NCI-H2171 treated with DMSO at 0.1 percent for 48 hours (cell line): ENCODE results near the gene MYL1.

Experiments used
- DNase-seq: peaks from one replicate; lab custom pipeline; 2025; lab: John Stamatoyannopoulos, UW

The MYL1 gene

GRCh38 chr2:210267698-210268097, 47.3 kb downstream of the MYL1 start:
- no peak for DNase-seq

DNA sequence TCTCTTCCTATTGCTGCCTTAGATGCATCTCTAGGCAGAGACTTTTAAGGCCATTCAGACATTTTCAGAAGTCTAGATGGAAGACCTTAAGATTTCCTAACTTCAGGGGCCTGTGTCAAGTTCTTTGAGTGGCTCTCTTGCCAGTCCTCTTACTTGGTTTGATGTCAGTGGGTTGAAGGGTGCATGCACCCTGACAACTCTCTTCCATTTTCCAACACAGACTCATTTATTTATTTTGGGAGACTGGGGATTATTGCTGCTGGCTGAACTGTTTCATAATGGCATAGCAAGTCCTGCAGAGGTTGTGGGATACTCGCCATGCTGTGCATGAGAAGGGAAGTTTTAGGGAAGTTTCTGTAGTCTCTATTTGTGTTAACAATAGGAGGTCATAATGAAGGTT, 50.7 kb downstream of the MYL1 start:
- DNase-seq = no peak

- no peak for DNase-seq
Observed at GRCh38 chr2:210263841-210264240, 51.1 kb downstream of the MYL1 start.

GRCh38 chr2:210262036-210262435, 52.9 kb downstream of the MYL1 start:
- DNase-seq = peak; percentile 57

GRCh38 chr2:210259687-210260086, 55.3 kb downstream of the MYL1 start:
- DNase-seq = no peak

GRCh38 chr2:210252699-210253606, 62.0 kb downstream of the MYL1 start:
- no peak for DNase-seq

DNA sequence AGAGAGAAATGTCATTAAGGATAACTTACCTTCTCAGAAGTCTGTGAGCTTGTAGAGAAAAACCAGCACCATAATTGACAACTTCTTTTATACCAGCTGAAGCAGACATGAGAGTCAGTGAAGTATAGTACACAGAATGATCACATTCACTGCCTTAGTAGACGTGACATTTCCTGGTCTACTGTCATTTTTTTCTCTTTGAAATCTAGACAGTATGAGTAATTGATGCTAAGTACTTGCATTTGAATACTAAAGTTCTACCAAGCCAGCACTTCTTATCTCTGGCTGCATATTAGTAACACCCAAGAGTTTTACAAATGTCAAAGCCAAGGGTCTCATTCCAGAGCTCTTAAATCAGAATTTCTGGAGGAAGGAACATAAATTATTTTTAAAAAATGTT, 64.4 kb downstream of the MYL1 start:
- DNase-seq = no peak
